GM18951 (cell line): ENCODE results near the gene PCDHA4.
"Not testable (repeated sequence)": the region's sequence is repeated elsewhere in the genome, so short reads cannot be mapped to it uniquely, and the experiment has no call there.

Source experiments
- POLR2A ChIP-seq: IDR thresholded peaks from 4 replicates; pipeline ENCODE4 v1.6.1; 2011; ENCODE audit warnings: mild to moderate bottlenecking; ENCODE audit not compliant: insufficient read length, insufficient read depth; ENCODE audit errors: extremely low read depth
- in situ Hi-C: fragments of 300-500 bp; cut with MboI; formaldehyde crosslinking; loops from one replicate; pipeline ENCODE4 v1.12.0; 2022; ENCODE audit warnings: low sequenced_read_pairs, mixed read lengths, inconsistent platforms; ENCODE audit not compliant: unreplicated experiment

Gene PCDHA4

DNA sequence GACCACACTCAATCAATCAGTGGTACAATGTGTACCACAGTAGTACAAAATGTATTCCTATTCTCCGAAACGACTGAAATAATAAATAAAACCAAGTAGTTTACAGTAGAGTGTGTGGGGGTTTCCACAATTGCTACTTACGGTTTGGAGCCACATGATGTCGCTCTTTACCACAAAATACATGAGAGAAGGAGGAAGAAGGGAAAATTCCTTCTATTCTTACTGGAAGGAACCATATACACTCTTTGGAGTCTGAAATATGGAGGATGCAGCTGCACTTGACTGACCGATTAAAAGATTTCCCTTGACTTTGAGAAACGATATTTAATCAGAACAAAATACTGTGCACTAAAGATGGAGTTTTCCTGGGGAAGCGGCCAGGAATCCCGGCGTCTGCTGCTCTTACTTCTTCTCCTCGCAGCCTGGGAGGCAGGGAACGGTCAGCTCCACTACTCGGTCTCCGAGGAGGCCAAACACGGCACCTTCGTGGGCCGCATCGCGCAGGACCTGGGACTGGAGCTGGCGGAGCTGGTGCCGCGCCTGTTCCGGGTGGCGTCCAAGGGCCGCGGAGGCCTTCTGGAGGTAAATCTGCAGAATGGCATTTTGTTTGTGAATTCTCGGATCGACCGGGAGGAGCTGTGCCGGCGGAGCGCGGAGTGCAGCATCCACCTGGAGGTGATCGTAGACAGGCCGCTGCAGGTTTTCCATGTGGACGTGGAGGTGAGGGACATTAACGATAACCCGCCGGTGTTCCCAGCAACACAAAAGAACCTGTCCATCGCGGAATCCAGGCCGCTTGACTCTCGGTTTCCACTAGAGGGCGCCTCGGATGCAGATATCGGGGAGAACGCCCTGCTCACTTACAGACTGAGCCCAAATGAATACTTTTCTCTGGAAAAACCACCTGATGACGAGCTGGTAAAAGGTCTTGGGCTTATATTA, at the start of gene PCDHA4:
Gene PCDHA4 (plus strand): TSS at position 235 of the 942 bp plus-strand sequence.
- no peak for TF ChIP-seq POLR2A
- in situ Hi-C loops: no loop called here

DNA sequence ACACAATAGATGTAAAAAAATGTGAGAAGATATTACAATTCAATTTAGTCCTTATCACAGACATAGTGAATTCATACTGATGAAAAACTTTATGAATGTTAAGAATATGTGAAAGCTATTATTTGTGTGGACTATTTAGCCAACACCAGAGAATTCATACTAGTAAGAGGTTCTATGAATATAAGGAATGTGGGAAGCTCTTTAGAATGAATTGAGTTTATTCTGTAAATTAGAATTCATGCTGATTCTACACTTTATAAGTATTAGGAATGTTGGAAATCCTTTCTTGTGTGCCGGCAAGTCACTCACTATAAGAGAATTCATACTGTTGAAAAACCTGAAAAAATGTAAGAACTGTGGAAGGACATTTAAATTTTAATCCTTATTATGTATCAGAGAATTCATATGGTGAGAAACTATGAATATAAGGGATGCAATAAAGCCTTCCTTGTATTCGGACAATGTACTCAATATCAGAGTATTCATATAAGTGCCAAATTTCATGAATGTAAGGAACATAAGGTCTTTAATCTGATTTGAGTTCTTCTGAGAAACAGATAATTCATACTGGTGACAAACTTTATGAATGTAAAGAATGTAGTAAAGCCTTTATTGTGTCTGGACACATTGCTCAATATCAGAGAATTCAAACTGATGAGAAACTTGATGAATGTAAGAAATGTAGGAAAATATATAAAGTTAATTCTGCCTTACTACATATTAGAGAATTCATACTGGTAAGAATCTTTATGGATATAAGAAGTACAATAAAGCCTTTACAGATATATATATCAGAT, 42.5 kb upstream of the PCDHA4 start:
- in situ Hi-C loops: no loop called here
- no peak for TF ChIP-seq POLR2A

DNA sequence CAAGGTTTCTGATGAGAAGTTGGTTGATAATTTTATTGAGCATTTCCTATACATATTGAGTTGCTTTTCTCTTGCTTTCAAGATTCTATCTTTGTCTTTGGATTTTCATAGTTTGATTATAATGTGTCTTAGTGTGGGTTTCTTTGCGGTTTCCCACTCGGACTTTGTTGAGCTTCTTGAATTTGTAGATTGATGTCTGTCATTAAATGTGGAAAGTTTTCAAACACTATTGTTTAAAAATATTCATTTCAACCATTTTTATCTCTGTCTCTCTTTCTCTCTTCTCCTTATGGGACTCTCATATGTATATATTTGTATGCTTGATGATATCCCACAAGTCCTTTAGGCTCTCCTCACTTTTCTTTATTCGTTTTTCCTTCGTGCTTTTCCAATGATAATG, 39.4 kb upstream of the PCDHA4 start:
- in situ Hi-C loops: no loop called here
- no peak for TF ChIP-seq POLR2A

DNA sequence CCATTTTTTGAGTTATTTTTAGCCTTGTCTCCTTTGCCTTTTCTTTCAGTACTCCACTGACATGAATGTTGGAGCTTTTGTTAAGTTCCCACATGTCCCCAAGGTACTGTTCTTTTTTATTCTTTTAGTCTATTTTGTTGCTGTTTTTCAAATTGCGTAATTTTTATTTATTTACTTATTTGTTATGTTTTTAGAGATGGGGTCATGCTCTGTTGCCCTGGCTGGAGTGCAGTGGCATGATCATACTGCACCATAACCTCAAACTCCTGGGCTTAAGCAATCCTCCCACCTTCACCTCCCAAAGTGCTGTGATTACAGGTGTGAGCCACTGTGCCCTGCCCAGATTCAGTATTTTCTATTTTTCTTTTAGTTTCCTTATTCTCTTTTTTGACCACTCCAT, 26.4 kb upstream of the PCDHA4 start:
- TF ChIP-seq POLR2A: no peak
- in situ Hi-C loops: no loop called here

DNA sequence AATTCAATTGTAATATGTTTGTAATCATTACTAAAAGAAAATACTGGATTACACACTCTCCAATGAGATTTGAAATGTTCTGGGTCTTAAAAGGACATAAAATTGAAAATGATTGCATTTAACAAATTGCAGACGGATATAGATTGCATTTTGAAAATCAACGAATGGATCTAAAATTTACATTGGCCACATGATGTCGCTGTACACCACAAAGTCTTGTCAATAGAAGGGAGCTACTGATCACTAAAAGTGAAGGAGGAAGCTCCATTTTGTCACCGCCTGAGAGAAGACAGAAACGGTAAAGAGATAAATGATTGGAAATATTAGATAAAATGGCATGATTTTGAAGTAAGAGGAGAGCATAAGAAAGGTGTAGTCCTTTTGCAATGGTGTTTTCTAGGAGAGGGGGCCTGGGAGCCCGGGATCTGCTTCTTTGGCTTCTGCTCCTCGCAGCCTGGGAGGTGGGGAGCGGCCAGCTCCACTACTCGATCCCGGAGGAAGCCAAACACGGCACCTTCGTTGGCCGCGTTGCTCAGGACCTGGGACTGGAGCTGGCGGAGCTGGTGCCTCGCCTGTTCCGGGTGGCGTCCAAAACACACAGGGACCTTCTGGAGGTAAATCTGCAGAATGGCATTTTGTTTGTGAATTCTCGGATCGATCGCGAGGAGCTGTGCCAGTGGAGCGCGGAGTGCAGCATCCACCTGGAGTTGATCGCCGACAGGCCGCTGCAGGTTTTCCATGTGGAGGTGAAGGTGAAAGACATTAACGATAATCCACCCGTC, 20.8 kb upstream of the PCDHA4 start, which contains the start of gene PCDHA1:
Gene PCDHA1 (plus strand): TSS at position 236 of the 782 bp plus-strand sequence.
- in situ Hi-C loops: no loop called here
- TF ChIP-seq POLR2A: no peak

- in situ Hi-C loops: not testable (repeated sequence)
Observed at GRCh38 chr5:140787422-140787821, 19.4 kb upstream of the PCDHA4 start.

- in situ Hi-C loops: not testable (repeated sequence)
Observed at GRCh38 chr5:140787849-140788504, 18.9 kb upstream of the PCDHA4 start.

GRCh38 chr5:140791089-140791488, 15.8 kb upstream of the PCDHA4 start:
- in situ Hi-C loops: no loop called here
- no peak for TF ChIP-seq POLR2A

GRCh38 chr5:140794595-140795258, 12.1 kb upstream of the PCDHA4 start, which contains the start of gene PCDHA2:
Gene PCDHA2, plus strand, starts transcription at chr5:140794852.
- no peak for TF ChIP-seq POLR2A
- in situ Hi-C loops: no loop called here

- TF ChIP-seq POLR2A: no peak
- in situ Hi-C loops: no loop called here
Observed at GRCh38 chr5:140795259-140795641, 11.6 kb upstream of the PCDHA4 start.

- in situ Hi-C loops: not testable (repeated sequence)
Observed at GRCh38 chr5:140796072-140796717, 10.7 kb upstream of the PCDHA4 start.

DNA sequence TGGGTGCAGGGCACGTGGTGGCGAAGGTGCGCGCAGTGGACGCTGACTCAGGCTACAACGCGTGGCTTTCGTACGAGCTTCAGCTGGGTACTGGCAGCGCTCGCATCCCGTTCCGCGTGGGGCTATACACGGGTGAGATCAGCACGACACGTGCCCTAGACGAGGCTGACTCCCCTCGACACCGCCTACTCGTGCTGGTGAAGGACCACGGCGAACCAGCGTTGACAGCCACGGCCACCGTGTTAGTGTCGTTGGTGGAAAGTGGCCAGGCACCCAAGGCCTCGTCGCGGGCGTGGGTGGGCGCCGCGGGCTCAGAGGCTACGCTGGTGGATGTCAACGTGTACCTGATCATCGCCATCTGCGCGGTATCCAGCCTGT, 10.2 kb upstream of the PCDHA4 start:
- in situ Hi-C loops: no loop called here
- TF ChIP-seq POLR2A: no peak
